SH-SY5Y (cell line): ENCODE data around the gene GPR161.

Experiments used
- GATA2 ChIP-seq: IDR thresholded peaks from 2 replicates; pipeline ENCODE4 v1.6.1; 2011; ENCODE audit warnings: mild to moderate bottlenecking, low read depth, low read length
- GATA3 ChIP-seq: IDR thresholded peaks from 2 replicates; pipeline ENCODE4 v1.6.1; 2011; ENCODE audit warnings: low read depth, mild to moderate bottlenecking, low read length, moderate library complexity

GRCh38 chr1:168083456-168084325 is 53.0 kb downstream of the GPR161 start:
- TF ChIP-seq GATA2 (no peak), GATA3 (no peak)
